ENCODE measurements around the gene BTBD3. TPM values are rescaled to one million over a fixed set of nuclear protein-coding genes. Genes with fewer than 3 reads are reported as not detected.

Gene BTBD3
- total RNA-seq, 1 donor from 2014 or later: 12.9 TPM

DNA sequence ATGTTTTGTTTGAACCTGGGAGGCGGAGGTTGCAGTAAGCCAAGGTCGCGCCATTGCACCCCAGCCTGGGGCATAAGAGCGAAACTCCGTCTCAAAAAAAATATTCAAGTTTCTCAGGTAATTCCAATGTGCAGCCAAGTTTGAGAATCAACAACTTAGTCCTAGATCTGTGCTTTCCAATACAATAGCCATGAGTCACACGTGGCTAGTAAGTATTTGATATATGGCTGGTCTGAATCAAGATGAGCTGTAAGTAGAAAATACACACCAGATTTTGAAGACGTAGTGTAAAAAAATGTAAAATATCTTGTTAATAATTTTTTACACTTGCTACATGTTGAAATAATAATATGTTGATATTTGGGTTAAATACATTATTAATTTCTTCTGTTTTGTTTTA lies 35.0 kb upstream of the BTBD3 start:
- Histone ChIP-seq H3K36me3 (no peaks in the 10 kb centered on the region), H3K9me3 (no peaks in the 10 kb centered on the region), H3K4me3 (no peak overlapping the region), H3K4me1 (no peaks in the 10 kb centered on the region), H3K27ac (no peak overlapping the region), H3K27me3 (no peaks in the 10 kb centered on the region)
- intact Hi-C loops (cut with DNase I): no loop called here
- DNase-seq (ENCODE audit: low spot score in 2 of 2): no peak
- TF ChIP-seq, protein P1, sequence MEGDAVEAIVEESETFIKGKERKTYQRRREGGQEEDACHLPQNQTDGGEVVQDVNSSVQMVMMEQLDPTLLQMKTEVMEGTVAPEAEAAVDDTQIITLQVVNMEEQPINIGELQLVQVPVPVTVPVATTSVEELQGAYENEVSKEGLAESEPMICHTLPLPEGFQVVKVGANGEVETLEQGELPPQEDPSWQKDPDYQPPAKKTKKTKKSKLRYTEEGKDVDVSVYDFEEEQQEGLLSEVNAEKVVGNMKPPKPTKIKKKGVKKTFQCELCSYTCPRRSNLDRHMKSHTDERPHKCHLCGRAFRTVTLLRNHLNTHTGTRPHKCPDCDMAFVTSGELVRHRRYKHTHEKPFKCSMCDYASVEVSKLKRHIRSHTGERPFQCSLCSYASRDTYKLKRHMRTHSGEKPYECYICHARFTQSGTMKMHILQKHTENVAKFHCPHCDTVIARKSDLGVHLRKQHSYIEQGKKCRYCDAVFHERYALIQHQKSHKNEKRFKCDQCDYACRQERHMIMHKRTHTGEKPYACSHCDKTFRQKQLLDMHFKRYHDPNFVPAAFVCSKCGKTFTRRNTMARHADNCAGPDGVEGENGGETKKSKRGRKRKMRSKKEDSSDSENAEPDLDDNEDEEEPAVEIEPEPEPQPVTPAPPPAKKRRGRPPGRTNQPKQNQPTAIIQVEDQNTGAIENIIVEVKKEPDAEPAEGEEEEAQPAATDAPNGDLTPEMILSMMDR (IDR thresholded peaks at IDR 0.05): no peak

DNA sequence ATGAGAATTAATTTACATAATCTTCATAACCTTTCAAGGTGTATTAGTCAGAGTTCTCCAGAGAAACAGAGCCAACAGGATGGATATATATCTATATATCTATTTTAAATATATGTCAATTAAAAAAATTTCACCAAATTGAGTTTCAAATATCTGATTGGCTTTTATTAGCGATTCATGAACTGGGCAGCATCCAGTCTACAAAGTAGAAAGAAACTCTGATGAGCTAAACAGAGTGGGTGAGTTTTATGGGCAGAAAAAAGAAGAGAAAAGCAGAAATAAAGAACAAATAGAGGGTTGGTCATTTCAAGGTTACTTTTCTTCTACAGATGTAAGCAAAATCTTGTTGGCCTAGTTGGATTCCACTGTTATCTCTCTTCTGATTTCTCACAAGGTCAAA lies 29.0 kb upstream of the BTBD3 start:
- Histone ChIP-seq H3K4me3 (no peak overlapping the region), H3K27me3 (no peaks in the 10 kb centered on the region), H3K36me3 (no peaks in the 10 kb centered on the region), H3K27ac (no peak overlapping the region), H3K4me1 (no peaks in the 10 kb centered on the region), H3K9me3 (no peaks in the 10 kb centered on the region)
- no peak for DNase-seq (ENCODE audit: low spot score in 2 of 2)
- intact Hi-C loops (cut with DNase I): no loop called here
- TF ChIP-seq, protein P1 (IDR thresholded peaks at IDR 0.05): no peak

DNA sequence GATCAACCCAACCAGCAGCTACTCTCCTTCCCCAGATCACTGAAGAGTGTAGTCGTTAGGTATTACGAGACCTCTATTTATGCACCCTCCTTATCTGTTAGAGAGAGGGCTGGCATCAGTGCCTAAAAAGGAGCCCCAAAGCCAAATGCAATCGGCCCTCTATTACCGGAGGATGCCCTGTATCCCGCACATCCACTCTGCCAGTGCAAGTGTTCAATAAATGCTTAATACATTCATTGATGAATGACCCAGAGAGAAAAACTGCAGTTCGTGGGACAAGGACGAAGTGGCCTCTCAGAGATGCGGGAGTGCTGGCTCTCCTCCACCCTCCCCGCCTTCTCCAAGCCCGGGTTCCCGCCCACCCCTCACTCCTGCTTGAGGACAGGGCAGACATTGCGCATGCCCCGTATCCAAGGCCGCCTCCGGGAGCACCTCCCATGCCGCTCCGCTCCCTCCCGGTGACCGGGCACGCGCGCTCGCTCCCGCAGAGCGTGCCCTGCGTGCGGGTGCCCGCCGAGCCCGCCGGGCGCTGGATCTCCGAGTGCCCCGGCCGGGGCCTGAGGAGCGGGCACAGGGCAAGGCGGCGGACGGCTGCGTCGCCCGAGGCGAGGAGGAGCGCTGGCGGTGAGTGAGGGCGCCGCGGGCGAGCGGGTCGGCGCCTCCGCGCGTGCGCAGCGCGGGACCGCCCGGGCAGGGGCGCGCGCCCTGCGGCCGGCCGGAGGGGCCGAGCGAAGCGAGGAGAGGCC lies 27.2 kb upstream of the BTBD3 start:
- Histone ChIP-seq H3K36me3 (no peaks in the 10 kb centered on the region), H3K27ac (peak overlapping the region; percentile 80 to 98), H3K9me3 (no peaks in the 10 kb centered on the region), H3K27me3 (no peaks in the 10 kb centered on the region), H3K4me1 (peaks cover 0 to under 1% of the 10 kb centered on the region in 2 donors), H3K4me3 (peak overlapping the region; percentile 92 to 96)
- intact Hi-C loops (cut with DNase I): no loop called here
- DNase-seq (ENCODE audit: low spot score in 2 of 2): peak; percentile 40 to 93
- TF ChIP-seq, protein P1 (IDR thresholded peaks at IDR 0.05): no peak

DNA sequence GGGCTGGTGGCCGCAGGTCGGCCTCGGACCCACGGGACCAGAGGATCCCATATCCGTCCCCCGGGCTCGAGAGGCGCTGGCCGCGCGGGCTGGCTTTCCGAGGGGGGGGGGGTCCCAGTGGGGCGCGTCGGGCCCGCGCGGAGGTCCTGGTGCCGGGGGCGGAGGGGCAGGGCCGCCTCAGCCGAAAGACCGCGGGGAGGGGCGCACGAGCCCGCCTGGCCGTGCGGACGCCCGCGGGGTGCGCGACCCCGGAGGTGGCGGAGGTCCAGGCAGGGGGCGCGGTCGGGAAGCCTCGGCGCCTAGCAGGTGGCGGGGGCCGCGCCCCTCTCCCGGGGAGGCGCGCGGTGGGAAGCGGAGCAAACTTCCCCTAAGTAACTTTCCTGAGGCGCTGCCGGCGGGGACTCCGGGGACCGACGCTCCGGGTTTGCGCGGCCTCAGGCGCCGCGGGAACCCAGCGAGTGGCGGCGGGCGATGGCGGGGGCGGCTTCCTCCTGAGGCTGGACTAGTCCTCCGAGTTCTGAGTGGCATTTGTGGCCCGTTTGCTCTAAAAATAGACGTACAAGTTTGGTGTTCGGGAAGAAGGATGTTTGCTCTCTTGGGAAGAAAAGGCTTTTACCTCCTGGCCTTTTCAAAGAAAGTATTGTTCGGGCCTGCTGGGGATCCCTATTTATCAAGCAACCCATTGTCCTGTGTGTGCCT lies 26.5 kb upstream of the BTBD3 start:
- peak overlapping the region; percentile 92 to 96 for H3K4me3 ChIP-seq
- peak in 1 of 2 donors; percentile 69 for DNase-seq (ENCODE audit: low spot score in 2 of 2)
- H3K27me3 ChIP-seq: no peaks in the 10 kb centered on the region
- TF ChIP-seq, protein P1 (IDR thresholded peaks at IDR 0.05): no peak
- H3K36me3 ChIP-seq: no peaks in the 10 kb centered on the region
- intact Hi-C loops (cut with DNase I): no loop called here
- H3K9me3 ChIP-seq: no peaks in the 10 kb centered on the region
- H3K4me1 ChIP-seq: peaks cover 0 to 4% of the 10 kb centered on the region in 2 donors
- peak overlapping the region; percentile 80 to 98 for H3K27ac ChIP-seq

DNA sequence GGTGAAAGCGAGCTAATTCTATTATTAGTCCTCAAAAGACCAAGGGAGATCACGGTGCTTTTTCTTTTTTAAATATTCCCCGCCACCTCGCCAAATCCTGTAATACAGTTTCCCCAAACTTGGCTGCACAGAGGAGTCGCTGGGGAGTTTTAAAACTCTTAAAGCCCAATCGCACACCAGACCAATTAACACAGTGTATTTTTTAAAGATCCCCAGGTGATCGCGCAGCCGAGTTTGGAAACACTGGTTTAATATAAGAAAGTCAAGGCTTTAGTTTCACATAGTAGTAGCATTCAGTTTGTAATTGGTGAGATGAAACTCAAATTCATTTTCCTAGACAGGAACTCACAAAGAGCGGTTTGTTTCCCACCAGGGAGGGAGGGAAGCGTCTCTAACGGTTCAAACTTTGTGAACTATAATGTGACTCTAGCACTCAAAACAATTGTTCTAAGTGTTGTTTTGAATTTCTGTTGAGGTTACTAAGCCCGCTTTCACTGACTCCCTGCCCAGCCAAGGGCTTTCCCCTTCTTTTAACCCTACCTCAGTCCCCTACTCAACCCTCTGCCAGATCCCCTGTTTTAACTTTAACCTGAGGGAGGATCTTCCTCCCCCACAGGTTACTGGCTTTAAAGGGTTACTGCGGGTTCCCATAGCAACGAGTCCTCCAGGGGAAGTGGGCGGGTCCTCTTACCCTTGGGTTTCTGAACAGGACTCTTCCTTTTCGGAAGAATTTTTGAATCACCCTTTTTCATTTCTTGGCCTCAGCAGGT lies 25.7 kb upstream of the BTBD3 start:
- H3K27ac ChIP-seq: peak overlapping the region; percentile 80 to 98
- H3K4me3 ChIP-seq: peak overlapping the region; percentile 92 to 96
- no peaks in the 10 kb centered on the region for H3K36me3 ChIP-seq
- peak in 1 of 2 donors; percentile 71 for DNase-seq (ENCODE audit: low spot score in 2 of 2)
- H3K9me3 ChIP-seq: no peaks in the 10 kb centered on the region
- peaks cover 0 to 4% of the 10 kb centered on the region in 2 donors for H3K4me1 ChIP-seq
- TF ChIP-seq, protein P1 (IDR thresholded peaks at IDR 0.05): no peak
- H3K27me3 ChIP-seq: no peaks in the 10 kb centered on the region
- intact Hi-C loops (cut with DNase I): no loop called here

All from ascending aorta (tissue), 2 donors.